HG02885 (cell line): ENCODE results near the gene APOO.
"Not testable (repeated sequence)": the region's sequence is repeated elsewhere in the genome, so short reads cannot be mapped to it uniquely, and the experiment has no call there.

ENCODE experiments used
- ATAC-seq: cut with Tn5 transposase; IDR thresholded peaks from one replicate; pipeline ENCODE4 v1.9.1; 2021; ENCODE audit warnings: mild to moderate bottlenecking; ENCODE audit not compliant: unreplicated experiment, poor library complexity

The APOO gene

DNA sequence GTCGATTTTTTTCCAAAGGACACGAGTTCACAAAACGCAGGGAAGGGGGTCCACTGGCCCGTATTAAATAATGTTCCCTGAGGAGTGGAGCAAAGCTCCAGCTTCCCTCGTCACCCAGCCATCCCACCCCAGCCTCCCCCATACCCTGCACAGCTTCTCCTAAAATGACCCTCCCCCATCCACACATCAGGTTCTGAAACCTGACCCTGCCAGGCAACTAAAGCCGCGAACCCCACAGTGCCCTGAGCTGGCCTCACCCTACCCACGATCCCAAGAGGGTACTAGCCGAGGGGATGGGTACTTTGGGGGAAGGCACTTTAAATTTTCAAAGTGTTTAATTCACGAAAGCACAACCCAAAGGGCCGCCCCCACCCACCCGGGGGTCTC, 634 bp downstream of the APOO start:
- peak; percentile 0 for ATAC-seq

DNA sequence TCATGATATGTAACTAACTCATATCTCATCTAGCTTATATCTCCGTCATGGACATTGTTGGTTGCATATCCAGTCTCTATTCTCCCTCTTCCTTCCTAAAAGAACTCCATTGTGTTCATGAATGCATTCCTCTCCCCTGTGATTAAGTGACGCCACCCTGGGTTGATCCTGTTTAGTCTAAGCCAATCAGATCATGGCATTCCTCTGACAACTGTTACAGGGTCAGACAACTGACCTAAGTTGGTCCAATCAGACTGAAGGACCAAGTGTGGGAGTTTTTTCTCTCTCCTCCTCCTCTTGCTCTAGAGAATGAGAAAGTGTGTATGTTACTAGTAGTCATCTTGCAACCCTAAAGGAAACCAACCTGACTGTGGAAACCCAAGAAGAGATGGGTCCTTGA, 3.6 kb downstream of the APOO start:
- no peak for ATAC-seq

DNA sequence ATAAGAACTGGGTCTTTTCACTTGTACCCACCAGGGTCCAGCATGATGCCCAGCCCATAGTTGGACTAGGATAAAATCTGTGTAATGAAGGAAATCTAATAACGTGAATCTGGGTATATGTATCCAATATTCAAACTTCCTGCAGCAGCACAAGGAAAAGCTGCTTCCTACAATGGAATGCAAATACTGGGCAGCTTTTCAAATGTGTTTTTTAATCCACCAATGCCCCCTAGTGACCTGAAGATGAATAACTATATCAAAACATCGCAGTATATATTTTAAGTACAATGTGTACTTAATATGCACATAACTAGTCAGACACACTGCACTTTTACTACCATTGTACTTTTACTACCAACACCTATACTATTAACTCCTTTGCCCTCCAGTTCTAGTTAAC, 5.3 kb downstream of the APOO start:
- no peak for ATAC-seq

DNA sequence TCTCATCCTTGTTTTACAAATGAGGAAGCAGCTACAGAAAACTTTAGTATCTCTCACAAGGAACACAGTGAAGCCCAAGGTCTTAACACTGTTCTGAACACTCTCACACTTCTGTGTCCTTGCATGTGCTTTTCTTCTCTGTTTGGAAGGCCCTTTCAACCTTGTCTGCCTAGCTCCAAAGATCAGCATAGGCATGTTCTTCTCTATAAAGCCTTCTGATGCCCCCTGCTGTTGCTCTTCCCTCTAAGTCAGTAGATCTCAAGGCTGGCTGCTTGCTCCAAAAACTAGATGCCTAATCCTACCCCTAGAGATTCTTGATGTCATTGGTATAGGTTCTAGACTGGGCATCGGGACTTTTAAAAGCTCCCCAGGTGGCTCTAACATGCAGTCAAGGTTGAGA, 5.9 kb downstream of the APOO start:
- ATAC-seq: peak; percentile 78

DNA sequence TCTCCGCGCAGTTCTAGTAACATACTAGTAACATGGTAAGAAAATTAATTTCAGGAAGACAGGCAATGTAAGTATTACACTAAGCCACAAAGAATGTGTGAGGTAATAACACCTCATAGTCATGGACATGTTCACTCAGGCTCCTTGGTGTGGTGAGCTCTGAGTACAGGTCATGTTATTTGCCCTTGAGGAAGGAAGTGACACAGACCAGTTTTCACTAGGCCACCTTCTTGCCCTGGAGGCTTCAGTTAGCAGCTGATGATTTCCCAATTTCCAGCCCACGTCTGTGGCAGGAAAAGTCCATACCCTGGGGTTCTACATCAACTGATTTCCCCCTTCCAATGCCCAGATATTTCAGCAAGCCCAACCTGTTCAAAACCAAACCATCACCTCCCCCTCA, 6.7 kb downstream of the APOO start:
- no peak for ATAC-seq

DNA sequence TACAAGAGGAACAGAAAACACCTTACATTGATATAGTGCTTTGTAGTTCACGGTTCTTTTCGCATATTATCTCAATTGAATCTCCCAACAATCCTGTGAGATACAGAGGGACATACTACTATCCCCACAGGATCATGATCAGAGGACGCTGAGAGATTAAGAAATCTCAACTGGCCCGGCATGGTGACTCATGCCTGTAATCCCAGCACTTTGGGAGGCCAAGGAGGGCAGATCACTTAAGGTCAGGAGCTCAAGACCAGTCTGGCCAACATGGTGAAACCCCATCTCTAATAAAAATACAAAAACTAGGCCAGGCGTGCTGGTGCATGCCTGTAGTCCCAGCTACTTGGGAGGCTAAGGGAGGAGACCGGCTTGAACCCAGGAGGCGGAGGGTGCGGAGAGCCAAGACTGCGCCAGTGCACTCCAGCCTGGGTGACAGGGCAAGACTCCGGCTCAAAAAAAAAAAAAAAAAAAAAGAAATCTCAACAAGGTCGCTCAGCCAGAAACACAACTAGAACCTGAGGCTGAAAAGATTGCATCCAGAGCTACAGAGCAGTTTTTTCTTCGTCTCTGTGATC, 7.4 kb downstream of the APOO start:
- ATAC-seq: no peak

DNA sequence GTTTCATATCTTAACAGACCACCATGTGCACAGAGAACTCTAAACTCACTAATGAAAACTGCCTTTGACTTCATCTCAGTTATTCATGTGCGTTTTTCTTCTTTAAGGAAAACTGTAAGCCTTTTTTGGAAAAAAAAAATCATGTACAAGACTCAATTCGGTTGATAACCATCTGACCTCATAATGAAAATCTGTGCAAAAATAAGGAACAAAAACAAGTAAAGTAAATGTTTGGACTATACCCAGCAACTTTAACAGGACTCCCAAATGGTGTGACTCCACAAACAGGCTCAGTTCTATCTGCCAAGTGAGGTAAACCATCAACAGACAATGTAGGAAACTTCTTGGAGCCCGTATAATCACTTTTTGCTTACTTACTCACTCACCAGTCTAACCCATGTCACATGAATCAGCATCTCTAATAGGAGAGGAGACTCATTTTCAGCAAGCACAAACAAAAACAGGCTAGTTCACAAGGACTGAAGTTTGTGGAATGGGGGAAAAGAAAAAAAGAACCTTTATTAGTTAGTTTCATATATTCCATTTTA, 9.3 kb downstream of the APOO start:
- no peak for ATAC-seq

DNA sequence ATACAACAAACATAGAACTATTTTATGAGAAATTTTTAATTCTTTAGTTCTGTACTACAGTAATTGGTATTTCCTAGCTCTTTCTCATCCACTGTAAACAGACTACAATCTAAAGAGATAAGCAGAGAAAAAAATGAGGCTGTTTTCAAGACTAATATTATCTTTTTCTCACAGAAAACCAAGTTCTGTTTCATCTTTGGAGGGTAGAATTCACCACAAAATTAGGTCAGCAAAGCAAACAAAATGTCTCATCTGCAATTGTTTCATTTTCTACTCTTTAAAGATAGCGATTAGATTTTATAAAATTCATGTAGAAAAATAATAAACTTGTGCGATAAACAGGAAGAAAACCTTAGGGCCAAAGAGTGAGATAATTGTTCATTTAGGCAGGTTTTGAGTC, 10.8 kb downstream of the APOO start:
- no peak for ATAC-seq

DNA sequence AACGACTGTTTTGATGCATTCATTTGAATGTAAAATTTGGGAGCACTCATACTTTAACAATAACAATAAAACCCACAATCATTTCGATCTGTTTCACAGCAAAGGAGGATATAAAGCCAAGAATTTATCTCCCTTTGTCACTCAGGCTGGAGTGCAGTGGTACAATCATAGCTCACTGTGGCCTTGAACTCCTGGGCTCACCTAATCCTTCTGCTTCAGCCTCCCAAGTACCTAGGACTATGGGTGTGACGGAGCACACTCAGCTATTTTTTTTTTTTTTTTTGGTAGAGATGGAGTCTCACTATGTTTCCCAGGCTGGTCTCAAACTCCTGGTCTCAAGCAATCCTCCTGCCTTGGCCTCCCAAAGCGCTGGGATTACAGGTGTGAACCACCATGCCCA, 11.2 kb downstream of the APOO start:
- ATAC-seq: not testable (repeated sequence)

DNA sequence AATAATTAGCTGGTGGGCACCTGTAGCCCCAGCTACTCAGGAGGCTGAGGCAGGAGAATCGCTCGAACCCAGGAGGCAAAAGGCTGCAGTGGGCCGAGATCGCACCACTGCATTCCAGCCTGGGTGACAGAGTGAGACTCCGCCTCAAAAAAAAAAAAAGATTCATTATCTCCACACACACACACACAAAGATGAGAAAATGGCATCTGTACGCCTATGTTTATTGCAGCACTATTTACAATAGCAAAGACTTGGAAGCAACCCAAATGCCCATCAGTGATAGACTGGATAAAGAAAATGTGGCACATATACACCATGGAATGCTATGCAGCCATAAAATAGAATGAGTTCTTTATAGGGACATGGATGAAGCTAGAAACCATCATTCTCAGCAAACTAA, 12.7 kb downstream of the APOO start:
- ATAC-seq: not testable (repeated sequence)

DNA sequence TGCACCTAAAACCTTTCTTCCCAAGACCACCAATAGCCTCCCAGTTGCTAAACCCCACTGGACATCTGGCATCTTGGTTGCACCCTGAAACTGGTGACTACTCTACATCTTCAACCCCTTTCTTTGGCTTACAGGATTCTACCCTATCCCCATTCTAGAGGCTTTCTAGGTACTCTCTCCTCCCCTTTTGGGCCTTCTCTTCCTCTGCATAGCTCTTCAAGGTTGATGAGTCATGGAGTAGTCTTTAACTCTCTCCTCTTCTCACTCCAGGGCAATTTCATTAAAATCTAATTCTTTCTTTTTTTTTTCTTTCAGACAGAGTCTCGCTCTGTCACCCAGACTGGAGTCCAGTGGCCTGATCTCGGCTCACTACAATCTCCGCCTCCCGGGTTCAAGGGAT, 16.8 kb downstream of the APOO start:
- no peak for ATAC-seq

DNA sequence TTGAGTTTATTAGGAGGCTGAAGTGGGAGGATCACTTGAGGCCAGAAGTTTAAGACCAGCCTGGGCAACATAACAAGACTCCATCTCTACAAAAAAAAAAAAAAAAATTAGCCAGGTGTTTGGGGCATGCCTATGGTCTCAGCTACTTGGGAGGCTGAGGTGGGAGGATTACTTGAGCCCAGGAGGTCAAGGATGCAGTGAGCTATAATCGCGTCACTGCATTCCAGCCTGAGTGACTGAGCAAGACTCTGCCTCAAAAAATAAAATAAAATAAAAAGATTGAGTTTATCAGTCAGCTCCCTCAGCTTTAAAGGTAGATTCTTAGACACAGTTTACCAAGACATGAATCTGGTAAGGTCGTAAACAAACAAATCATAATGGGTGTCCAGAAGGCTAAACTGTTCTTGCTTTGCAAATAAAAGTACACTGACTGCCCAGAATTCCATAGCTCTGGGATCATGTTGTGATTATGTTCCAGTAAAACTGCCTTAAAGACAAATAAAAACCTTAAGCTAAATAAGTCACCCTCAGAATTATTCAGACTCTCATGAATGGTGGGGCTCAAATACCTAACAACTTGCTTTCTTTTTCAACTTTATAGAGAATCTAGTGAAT, 18.7 kb downstream of the APOO start:
- no peak for ATAC-seq

DNA sequence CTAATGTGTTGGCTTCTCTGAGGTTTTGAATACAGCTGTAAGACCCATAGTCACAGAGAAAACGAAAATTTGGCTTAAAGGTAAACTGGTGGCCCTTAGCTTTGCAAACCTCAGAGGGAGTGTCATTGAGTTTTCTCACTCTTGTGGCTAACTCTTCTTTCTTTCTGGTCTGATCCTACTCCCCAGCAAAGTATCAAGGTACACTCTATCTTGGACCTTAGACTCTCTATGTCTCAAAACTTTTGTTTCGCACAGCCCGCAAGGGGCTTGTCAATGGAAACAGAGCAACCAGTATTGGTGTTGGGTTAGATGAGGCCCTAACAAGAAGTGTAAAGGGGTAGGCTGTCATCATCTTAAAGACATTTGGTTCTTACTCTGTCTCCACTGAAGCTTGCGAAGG, 19.8 kb downstream of the APOO start:
- ATAC-seq: no peak

DNA sequence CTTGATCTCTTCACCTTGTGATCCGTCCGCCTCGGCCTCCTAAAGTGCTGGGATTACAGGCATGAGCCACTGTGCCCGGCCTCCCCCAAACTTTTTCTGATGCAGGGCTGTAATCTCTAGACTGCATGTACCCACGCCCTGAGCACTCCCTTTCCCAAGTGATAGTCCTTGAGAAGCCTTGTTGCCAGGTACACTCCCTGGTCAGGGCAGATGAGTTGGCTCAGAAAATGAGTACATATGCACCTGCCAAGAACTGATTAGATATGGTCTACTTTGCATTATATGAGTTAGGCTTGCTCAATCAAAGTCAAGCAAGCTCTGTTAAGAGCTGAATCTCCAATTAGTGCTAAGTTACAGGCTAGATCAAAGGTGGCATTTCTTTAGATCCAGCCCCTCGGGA, 20.3 kb downstream of the APOO start:
- ATAC-seq: no peak

DNA sequence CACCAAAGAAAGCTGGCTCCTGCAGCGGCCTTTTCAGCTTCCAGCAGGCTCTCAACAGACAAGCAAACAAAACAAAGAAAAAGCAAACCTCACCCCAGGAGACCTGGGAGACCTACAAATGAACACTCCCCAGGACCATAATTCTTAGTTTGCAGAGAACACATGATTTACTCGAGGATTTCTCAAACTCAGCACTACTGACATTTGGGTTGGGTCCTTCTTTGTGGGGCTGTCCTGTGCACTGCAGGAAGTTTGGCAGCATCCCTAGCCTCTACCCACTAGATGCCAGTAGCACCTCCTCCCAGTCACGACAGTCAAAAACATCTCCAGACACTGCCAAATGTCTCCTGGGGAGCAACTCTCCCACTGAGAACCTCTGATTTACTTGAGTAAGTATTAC, 21.9 kb downstream of the APOO start:
- no peak for ATAC-seq

DNA sequence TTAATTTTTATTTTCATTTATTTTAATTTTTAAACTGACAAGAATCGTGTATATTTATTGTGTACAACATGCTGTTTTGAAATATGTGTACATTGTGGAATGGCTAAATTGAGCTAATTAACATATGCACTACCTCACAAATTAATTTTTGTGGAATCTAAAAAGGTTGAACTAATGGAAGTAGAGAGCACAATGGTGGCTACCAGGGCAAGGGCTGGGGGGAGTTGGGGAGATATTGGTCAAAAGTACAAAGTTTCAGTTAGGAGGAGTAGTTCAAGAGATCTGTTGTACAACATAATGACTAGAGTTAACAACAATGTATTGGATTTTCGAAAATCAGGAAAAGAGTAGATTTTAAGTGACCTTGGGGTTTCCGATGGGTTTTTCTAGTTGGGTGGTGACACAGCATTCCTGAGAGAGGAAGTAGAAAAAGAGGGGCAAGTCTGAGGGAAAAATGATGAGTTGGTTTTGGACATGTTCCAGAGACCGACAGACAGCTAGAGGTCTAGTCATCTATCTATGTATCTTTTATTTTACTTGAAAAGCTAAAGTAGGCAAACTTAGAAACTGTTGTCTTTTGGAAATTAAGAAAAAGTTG, 23.2 kb downstream of the APOO start:
- ATAC-seq: no peak

DNA sequence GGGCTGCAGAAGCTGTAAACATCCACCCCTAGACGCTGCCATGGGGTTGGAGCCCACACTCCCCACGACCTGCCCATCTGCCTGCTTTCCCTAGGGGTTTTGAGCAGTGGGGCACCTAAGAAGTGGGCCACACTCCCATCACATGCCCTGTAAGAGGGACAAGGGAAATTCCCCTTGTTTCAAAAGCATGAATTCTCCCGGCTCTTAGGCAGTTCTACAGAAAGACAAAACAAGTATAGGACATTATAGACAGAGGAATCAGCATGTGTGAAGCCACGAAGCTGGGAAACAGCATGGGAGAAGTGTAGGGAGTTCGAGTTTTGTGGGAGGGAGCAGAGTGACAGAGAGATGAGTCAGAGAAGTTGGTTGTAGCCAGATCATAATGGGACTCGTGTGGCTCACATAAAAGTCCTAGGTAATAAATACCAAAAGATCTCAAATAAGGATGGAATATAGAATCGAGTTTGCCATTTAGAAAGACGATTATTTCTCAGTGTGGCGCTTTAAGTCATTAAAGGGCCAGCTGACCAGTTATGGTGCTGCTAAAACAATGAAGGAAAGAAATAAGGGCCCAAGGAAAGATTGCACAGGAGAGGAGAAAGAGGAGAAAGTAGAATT, 23.9 kb downstream of the APOO start:
- ATAC-seq: no peak

DNA sequence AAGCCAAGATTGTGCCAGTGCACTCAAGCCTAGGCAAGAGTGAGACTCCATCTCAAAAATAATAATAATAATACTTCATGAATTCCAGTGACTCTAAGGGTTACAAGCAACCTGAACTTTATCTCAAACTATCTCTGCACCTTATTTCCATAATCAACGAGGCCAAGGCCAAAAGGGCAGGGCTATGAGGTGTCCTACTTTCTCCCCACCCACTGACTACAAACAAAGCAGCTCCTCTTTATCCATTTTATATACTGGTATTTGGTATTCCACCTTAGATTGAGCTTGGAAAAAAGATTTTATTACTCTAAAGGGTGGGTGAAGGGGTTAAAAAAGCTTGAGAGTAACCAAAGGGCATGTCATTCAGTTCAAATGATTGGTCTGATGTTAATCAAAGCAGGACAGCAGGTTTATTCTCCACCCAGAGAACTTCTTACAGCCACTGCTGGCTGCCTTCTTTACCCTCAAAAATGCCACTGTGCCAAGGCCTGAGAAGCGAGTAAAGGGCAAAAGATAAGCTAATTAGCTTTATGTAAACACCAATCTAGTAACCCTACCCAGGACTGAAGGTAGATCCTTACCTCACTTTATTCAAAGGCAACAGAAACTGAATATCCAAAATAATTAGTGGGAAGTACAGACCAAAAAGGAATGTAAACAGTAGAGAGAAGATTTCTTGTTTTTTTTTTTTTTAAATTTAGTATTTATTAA, 28.2 kb downstream of the APOO start:
- no peak for ATAC-seq

DNA sequence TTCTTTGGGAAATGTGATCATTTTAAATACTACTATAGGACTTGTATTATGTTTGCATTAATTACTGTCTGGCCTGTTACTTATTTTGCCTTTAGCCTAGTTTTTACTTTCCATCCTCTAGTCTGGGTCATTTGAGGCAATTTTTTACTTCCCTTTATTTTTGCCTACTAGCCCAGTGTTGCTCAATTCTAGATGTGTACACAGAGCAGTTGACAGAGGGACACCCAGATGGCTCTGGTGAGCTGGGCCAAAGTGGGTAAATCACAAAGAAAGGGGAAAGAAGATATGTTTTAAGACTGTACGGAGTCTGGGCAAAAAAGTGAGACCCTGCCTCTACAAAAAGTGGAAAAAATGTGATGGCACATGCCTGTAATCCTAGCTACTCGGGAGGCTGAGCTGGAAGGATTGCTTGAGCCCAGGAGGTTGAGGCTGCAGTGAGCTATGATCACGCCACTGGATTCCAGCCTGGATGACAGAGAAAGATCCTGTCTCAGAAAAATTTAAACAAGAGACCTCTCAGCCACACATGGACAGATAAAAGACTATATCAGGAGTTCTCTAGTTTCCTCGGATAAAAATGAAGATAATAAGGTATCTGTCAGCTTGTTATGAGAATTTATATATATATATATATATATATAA, 35.7 kb downstream of the APOO start:
- ATAC-seq: no peak

DNA sequence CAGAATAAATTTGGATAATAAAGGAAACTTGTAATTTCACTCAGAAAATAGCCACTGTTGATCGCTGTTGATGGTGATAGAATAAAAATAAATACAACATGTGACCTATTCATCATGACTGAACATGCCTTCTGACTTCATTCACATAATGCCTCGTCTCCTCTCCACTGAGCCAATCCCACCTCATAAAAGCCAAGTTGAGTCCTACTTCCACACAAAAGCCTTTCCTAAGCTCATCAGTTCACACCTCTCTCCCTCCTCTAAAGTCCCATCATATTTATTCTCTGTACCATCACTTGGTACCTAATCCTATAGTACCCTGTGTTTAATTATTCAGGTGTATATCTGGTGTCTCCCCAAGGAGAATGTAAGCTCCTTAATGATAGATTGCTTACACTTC, 37.7 kb downstream of the APOO start:
- ATAC-seq: no peak
